ENCODE results near the gene GSK3A. TPM values are rescaled to one million over a fixed set of nuclear protein-coding genes. Genes with fewer than 3 reads are reported as not detected.

Gene GSK3A
- total and polyA plus RNA-seq, 2 donors (not counting 1 experiment from before 2014, with no cell fraction given) = 38.5 to 42.0 TPM

GRCh38 chr19:42197375-42197817, 45.0 kb downstream of the GSK3A start:
- Histone ChIP-seq H3K36me3 (replicated peaks in 1 of 2; ENCODE audit: control extremely low read depth in 1 of 2, control insufficient read depth in 1 of 2, extremely low read depth in 1 of 2, insufficient read depth in 2 of 2, low read length in 1 of 2) (peaks cover 0 to 28% of the 10 kb centered on the region in 2 experiments), H3K9ac (ENCODE audit: low read length) (no peak overlapping the region), H2AFZ (ENCODE audit: insufficient read depth, low read depth, low read length, poor library complexity, severe bottlenecking) (no peak overlapping the region), H3K4me3 (ENCODE audit: control extremely low read depth in 1 of 5, extremely low read depth in 1 of 5, insufficient read depth in 1 of 5, low read depth in 2 of 5, low read length in 4 of 5) (no peak overlapping the region), H3K27me3 (replicated peaks in 1 of 4; ENCODE audit: control extremely low read depth in 1 of 4, control insufficient read depth in 3 of 4, insufficient read depth in 4 of 4, low read length in 3 of 4) (no peaks in the 10 kb centered on the region), H3K9me3 (ENCODE audit: control extremely low read depth in 1 of 3, control insufficient read depth in 2 of 3, insufficient read depth in 1 of 3, low read length in 2 of 3) (peaks cover 0 to 7% (median 4%) of the 10 kb centered on the region in 3 donors), H3K4me1 (ENCODE audit: control insufficient read depth in 2 of 2, insufficient read depth in 2 of 2, low read length in 2 of 2) (peaks cover 51 to 65% of the 10 kb centered on the region in 2 donors), H4K20me1 (ENCODE audit: control insufficient read depth, insufficient read depth, low read length, poor library complexity, severe bottlenecking) (peaks cover 11% of the 10 kb centered on the region), H3K27ac (ENCODE audit: low read length in 2 of 2) (peak overlapping the region; percentile 45 to 73), H3K4me2 (replicated peaks; ENCODE audit: low read depth, low read length, poor library complexity, severe bottlenecking) (peak overlapping the region; percentile 52), H3K79me2 (ENCODE audit: control insufficient read depth, insufficient read depth, low read length) (peaks cover 18% of the 10 kb centered on the region)
- H3K4me3 Mint-ChIP-seq = no peak overlapping the region
- H3K9me3 Mint-ChIP-seq (ENCODE audit: insufficient read depth) = peaks cover 2% of the 10 kb centered on the region
- peak overlapping the region; percentile 65 for H3K27ac Mint-ChIP-seq
- DNase-seq = no peak
- H3K27me3 Mint-ChIP-seq = no peaks in the 10 kb centered on the region
- intact Hi-C loops (cut with micrococcal nuclease) = no loop called here
- peaks cover 67% of the 10 kb centered on the region for H3K4me1 Mint-ChIP-seq
- ChIA-PET POLR2A (interaction anchor here (0.6 kb wide), 2 partner anchors 48 to 63 kb away, joined by 4 read pairs; no protein-coding TSS in a partner anchor), CTCF (interaction anchor here (1.0 to 3.0 kb wide), 4 partner anchors 13 to 83 kb away, joined by 3 to 14 read pairs (median 10); partner anchors contain the start of gene POU2F2)
- ATAC-seq (ENCODE audit: low read depth) = no peak
- no peak for TF ChIP-seq EZH2 (IDR thresholded peaks at IDR 0.05; ENCODE audit: borderline replicate concordance, insufficient read depth, low read depth, low read length, poor library complexity, severe bottlenecking)
- no peak for TF ChIP-seq CTCF (IDR thresholded peaks at IDR 0.05)
- WGBS (ENCODE audit: insufficient coverage) = 13% methylated on average over 3 of the region's 5 CpGs
